Keratinocyte (primary cell): Measurements from ENCODE around the gene ZBTB2. TPM values are rescaled to one million over a fixed set of nuclear protein-coding genes. Genes with fewer than 3 reads are reported as not detected.

ENCODE experiments used
- DNase-seq: peaks from one replicate; pipeline ENCODE4 v3.0.0-alpha.2; 2011; ENCODE audit warnings: low read depth, missing footprints, low spot score
- FAIRE-seq: peaks from 2 replicates; lab custom pipeline; 2011; peaks lifted over from hg19 to GRCh38; lab: Jason Lieb, UNC
- H2AFZ ChIP-seq: 2 replicates; pipeline ENCODE4 v1.6.0; 2012; ENCODE audit warnings: low read length, control low read depth, inconsistent platforms; ENCODE audit not compliant: control insufficient read depth
- H3K27ac ChIP-seq: 2 replicates; pipeline ENCODE4 v1.5.1; 2011; ENCODE audit warnings: low read length; ENCODE audit not compliant: control insufficient read depth, insufficient read depth
- H3K27me3 ChIP-seq: 3 replicates; pipeline ENCODE4 v1.6.0; 2011; ENCODE audit warnings: low read length; ENCODE audit not compliant: control insufficient read depth, insufficient read depth; ENCODE audit errors: extremely low read depth
- H3K36me3 ChIP-seq, 2 experiments: 2 replicates in 1 of 2; 3 replicates in 1 of 2; pipeline ENCODE4 v1.5.1; 2011; ENCODE audit warnings: low read length in 2 of 2, mild to moderate bottlenecking in 1 of 2; ENCODE audit not compliant: control insufficient read depth in 2 of 2, insufficient read depth in 2 of 2; ENCODE audit errors: extremely low read depth in 1 of 2
- H3K4me1 ChIP-seq: 3 replicates; pipeline ENCODE4 v1.5.1; 2011; ENCODE audit warnings: low read length; ENCODE audit not compliant: control insufficient read depth, insufficient read depth; ENCODE audit errors: extremely low read depth
- H3K4me2 ChIP-seq: 3 replicates; pipeline ENCODE4 v1.6.0; 2011; ENCODE audit warnings: low read depth, low read length; ENCODE audit not compliant: control insufficient read depth, insufficient read depth; ENCODE audit errors: extremely low read depth
- H3K4me3 ChIP-seq, 3 experiments: fragments of 200-600 bp in 1 of 3; sonication (generic) in 1 of 3; 2 replicates in 2 of 3; 3 replicates in 1 of 3; pipeline ENCODE4 v1.5.1; 2011 to 2016; ENCODE audit warnings: low read length in 3 of 3, mild to moderate bottlenecking in 3 of 3, control low read depth in 2 of 3, inconsistent platforms in 1 of 3, low read depth in 1 of 3, mixed read lengths in 1 of 3, mixed run types in 1 of 3, moderate library complexity in 1 of 3; ENCODE audit not compliant: control insufficient read depth in 2 of 3, insufficient read depth in 2 of 3; ENCODE audit errors: extremely low read depth in 1 of 3
- H3K79me2 ChIP-seq: 2 replicates; pipeline ENCODE4 v1.6.0; 2012; ENCODE audit warnings: low read length; ENCODE audit not compliant: control insufficient read depth, insufficient read depth
- H3K9ac ChIP-seq: 3 replicates; pipeline ENCODE4 v1.6.0; 2011; ENCODE audit warnings: low read length; ENCODE audit not compliant: control insufficient read depth, insufficient read depth; ENCODE audit errors: extremely low read depth
- H3K9me1 ChIP-seq: 3 replicates; pipeline ENCODE4 v1.6.0; 2011; ENCODE audit warnings: low read length; ENCODE audit not compliant: control insufficient read depth, insufficient read depth; ENCODE audit errors: extremely low read depth
- H3K9me3 ChIP-seq: 2 replicates; pipeline ENCODE4 v1.5.1; 2012; ENCODE audit warnings: low read depth, low read length; ENCODE audit not compliant: control insufficient read depth
- H4K20me1 ChIP-seq: 3 replicates; pipeline ENCODE4 v1.6.0; 2011; ENCODE audit warnings: low read length; ENCODE audit not compliant: control insufficient read depth, insufficient read depth; ENCODE audit errors: extremely low read depth
- CTCF ChIP-seq, 3 experiments: IDR thresholded peaks in 1 of 3; conservative IDR thresholded peaks in 1 of 3; optimal IDR thresholded peaks in 1 of 3; 2 replicates in 2 of 3; 3 replicates in 1 of 3; pipeline versions ENCODE3 to v1.5.1; 2011; ENCODE audit warnings: low read length in 3 of 3, mild to moderate bottlenecking in 3 of 3, moderate library complexity in 2 of 3, control low read depth in 1 of 3, inconsistent platforms in 1 of 3; ENCODE audit not compliant: insufficient read depth in 2 of 3; ENCODE audit errors: extremely low read depth in 1 of 3
- EZH2 ChIP-seq: IDR thresholded peaks from one replicate; pipeline ENCODE4 v1.6.1; 2012; ENCODE audit warnings: inconsistent platforms, mild to moderate bottlenecking, low read length, moderate library complexity
- dilution Hi-C: fragments of 300-500 bp; cut with MboI; formaldehyde crosslinking; loops from one replicate; pipeline ENCODE4 v1.7.0; 2020; ENCODE audit warnings: low sequenced_read_pairs; ENCODE audit not compliant: extremely low pct_ligation_motif_present
- polyA plus RNA-seq, 5 experiments: library from polyadenylated mRNA; depleted of rRNA in 3 of 5; stranded (reverse) in 3 of 5; stranded (forward) in 1 of 5; unstranded in 1 of 5; fragments of >200 nt; gene quantifications; 1 replicate in 1 of 5; 2 replicates in 3 of 5; 3 replicates in 1 of 5; pipeline versions ENCODE4 v1.2.1 to v1.2.3, GENCODE V29; 2011 to 2012; ENCODE audit warnings: missing spikeins in 2 of 5, low read depth in 1 of 5, low replicate concordance in 1 of 5

ZBTB2 gene
- polyA plus RNA-seq, 1 donor (not counting 4 experiments of a cell fraction or from before 2014, with no cell fraction given), result 10.9 TPM

GRCh38 chr6:151434369-151434768 is 43.0 kb upstream of the ZBTB2 start:
- no peaks in the 10 kb centered on the region for H3K4me1 ChIP-seq
- no peak overlapping the region for H2AFZ ChIP-seq
- no peak for DNase-seq
- peaks cover 8 to 21% of the 10 kb centered on the region in 2 experiments for H3K36me3 ChIP-seq
- H3K9ac ChIP-seq, result no peak overlapping the region
- no peak overlapping the region for H3K4me2 ChIP-seq
- peaks cover 2% of the 10 kb centered on the region for H4K20me1 ChIP-seq
- no peak overlapping the region for H3K27ac ChIP-seq
- dilution Hi-C loops, result no loop called here
- H3K27me3 ChIP-seq, result no peaks in the 10 kb centered on the region
- no peak overlapping the region for H3K4me3 ChIP-seq
- peaks cover 6% of the 10 kb centered on the region for H3K9me1 ChIP-seq
- no peaks in the 10 kb centered on the region for H3K9me3 ChIP-seq
- peaks cover 13% of the 10 kb centered on the region for H3K79me2 ChIP-seq
- TF ChIP-seq CTCF (optimal IDR thresholded peaks at IDR 0.05 in 1 of 3, IDR thresholded peaks at IDR 0.05 in 1 of 3, conservative IDR thresholded peaks at IDR 0.05 in 1 of 3; ENCODE audit: extremely low read depth in 1 of 3, insufficient read depth in 2 of 3, low read length in 3 of 3) (no peak), EZH2 (no peak)
- no peak for FAIRE-seq

GRCh38 chr6:151432651-151433050 is 41.3 kb upstream of the ZBTB2 start:
- dilution Hi-C loops, result no loop called here
- H3K4me2 ChIP-seq, result no peak overlapping the region
- H3K27ac ChIP-seq, result no peak overlapping the region

More at GRCh38 chr6:151432651-151433050, 41.3 kb upstream of the ZBTB2 start:
- H3K79me2 ChIP-seq, result no peaks in the 10 kb centered on the region
- no peaks in the 10 kb centered on the region for H3K9me3 ChIP-seq
- DNase-seq (no peak), FAIRE-seq (no peak)
- no peaks in the 10 kb centered on the region for H3K4me1 ChIP-seq
- TF ChIP-seq EZH2 (no peak), CTCF (optimal IDR thresholded peaks at IDR 0.05 in 1 of 3, IDR thresholded peaks at IDR 0.05 in 1 of 3, conservative IDR thresholded peaks at IDR 0.05 in 1 of 3; ENCODE audit: extremely low read depth in 1 of 3, insufficient read depth in 2 of 3, low read length in 3 of 3) (no peak)
- no peaks in the 10 kb centered on the region for H3K9me1 ChIP-seq
- peaks cover 9 to 14% of the 10 kb centered on the region in 2 experiments for H3K36me3 ChIP-seq
- no peak overlapping the region for H3K9ac ChIP-seq
- no peaks in the 10 kb centered on the region for H4K20me1 ChIP-seq
- H3K27me3 ChIP-seq, result no peaks in the 10 kb centered on the region
- H2AFZ ChIP-seq, result no peak overlapping the region
- no peak overlapping the region for H3K4me3 ChIP-seq
